Cardiac muscle cell (in vitro differentiated cells and primary cell): ENCODE data around the gene ZMYM2. TPM values are rescaled to one million over a fixed set of nuclear protein-coding genes. Genes with fewer than 3 reads are reported as not detected.

Experiments
- DNase-seq, 2 donors: peaks; one replicate each; pipeline versions ENCODE4 v3.0.0 to v3.0.0-alpha.2; 2010 to 2017; ENCODE audit warnings: low read depth in 1 of 2, low spot score in 1 of 2
- H3K27ac ChIP-seq: fragments of 200-600 bp; sonication (generic); 2 replicates; pipeline ENCODE4 v1.5.1; 2016
- H3K27me3 ChIP-seq: fragments of 200-600 bp; sonication (generic); 2 replicates; pipeline ENCODE4 v1.6.0; 2016; ENCODE audit warnings: control low read depth
- H3K36me3 ChIP-seq: fragments of 200-600 bp; sonication (generic); 2 replicates; pipeline ENCODE4 v1.5.1; 2016; ENCODE audit warnings: control low read depth
- H3K4me1 ChIP-seq: fragments of 200-600 bp; sonication (generic); 2 replicates; pipeline ENCODE4 v1.8.1; 2017; ENCODE audit warnings: low read depth, mild to moderate bottlenecking, mixed run types
- H3K4me3 ChIP-seq: fragments of 200-600 bp; sonication (generic); 2 replicates; pipeline ENCODE4 v1.5.1; 2016; ENCODE audit warnings: mild to moderate bottlenecking
- H3K9me3 ChIP-seq: fragments of 200-600 bp; sonication (generic); 2 replicates; pipeline ENCODE4 v1.5.1; 2017; ENCODE audit warnings: low read depth, mild to moderate bottlenecking, control low read depth
- CTCF ChIP-seq: IDR thresholded peaks from 2 replicates; pipeline ENCODE4 v1.5.1; 2012; ENCODE audit warnings: low read depth, mild to moderate bottlenecking, low read length
- polyA plus RNA-seq: library from polyadenylated mRNA; unstranded; fragments of >200 nt; fragmentation: Nextera tagmentation; extraction: Ambion mirVana; gene quantifications from 2 replicates; pipeline ENCODE4 v1.2.1, GENCODE V29; 2016
- total RNA-seq: library from RNA; depleted of rRNA; stranded (reverse); fragments of >200 nt; gene quantifications from 2 replicates; pipeline ENCODE4 v1.2.3, GENCODE V29; 2016

Gene ZMYM2
- total and polyA plus RNA-seq, 2 experiments from 2014 or later = 42.5 to 82.1 TPM

DNA sequence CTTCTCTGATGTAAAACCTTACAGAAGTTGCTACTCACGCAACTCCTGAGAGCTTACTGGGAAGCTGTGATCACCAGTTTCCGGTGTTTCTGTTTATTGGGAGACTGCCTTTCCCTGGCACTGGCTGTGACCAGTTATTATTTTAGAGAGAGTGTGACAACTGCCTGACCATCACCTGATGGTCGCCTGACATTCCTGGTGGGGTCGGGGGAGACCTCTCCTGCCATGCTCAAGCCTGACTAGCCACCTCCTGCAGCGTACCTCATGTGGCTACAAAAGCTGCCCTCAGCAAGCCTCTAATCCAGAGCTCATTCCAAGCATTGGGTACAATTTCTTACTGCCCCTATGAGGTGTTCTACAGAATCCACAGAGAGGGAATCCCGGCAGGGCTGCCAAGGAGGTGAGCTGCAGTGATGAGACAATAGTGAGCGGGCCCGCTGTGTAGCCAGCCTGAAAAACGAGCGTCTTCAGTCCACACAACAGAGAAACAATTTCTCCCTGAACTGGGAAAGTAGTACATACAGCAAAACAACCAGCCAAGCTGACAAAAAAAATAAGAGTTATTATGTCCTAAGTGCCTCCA, 173.6 kb downstream of the ZMYM2 start:
- Histone ChIP-seq H3K36me3 (no peaks in the 10 kb centered on the region), H3K27me3 (no peaks in the 10 kb centered on the region), H3K27ac (peak overlapping the region; percentile 49), H3K4me1 (peaks cover 28% of the 10 kb centered on the region), H3K9me3 (no peaks in the 10 kb centered on the region), H3K4me3 (no peak overlapping the region)
- TF ChIP-seq CTCF = no peak
- no peak for DNase-seq

GRCh38 chr13:20134732-20135131, 176.2 kb downstream of the ZMYM2 start:
- Histone ChIP-seq H3K27ac (no peak overlapping the region), H3K4me1 (peaks cover 32% of the 10 kb centered on the region), H3K36me3 (peaks cover 7% of the 10 kb centered on the region), H3K4me3 (no peak overlapping the region), H3K9me3 (no peaks in the 10 kb centered on the region), H3K27me3 (no peaks in the 10 kb centered on the region)
- DNase-seq = no peak
- TF ChIP-seq CTCF = no peak

DNA sequence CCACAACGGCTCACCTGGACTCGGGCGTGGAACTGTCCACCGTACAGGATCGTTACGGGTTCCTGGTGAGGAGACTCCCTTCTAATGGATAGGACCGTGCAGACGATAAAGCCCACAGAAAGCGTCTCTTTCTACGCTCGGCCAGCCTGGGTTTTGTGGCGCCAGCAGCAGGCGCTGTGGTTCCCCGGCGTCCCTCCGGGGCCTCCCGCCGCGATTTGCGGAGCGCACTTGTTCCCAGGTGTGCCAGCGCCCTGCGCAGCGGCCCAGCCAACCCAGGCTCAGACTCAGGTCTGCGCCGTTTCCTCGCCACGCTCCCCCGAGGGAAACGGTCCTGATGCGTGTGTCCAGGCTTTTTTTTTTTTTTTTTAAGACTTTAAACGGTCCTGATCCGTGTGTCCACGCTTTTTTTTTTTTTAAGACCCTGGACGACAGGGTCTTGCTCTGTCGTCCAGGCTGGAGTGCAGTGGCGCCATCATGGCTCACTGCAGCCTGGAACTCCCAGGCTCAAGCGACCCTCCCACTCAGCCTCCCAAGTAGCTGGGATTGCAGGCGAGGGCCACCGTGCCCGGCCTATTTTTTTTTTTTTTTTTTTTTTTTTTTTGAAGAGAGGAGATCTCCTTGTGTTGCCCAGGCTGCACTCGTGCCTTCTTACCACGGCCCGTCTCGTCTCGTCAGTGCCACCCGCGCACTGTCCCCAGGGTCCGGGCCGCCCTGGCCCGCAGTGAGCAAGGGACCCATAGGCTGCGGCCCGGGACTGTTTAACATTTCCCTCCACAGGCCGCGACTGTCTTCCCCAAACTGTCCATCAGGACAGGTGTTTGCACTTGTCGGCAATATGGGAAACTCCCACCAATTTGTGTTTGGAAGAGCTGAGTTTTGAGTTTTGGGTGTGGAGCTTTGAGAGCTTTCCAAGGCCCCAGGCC, 178.5 kb downstream of the ZMYM2 start:
- TF ChIP-seq CTCF = peak; percentile 51
- Histone ChIP-seq H3K4me3 (no peak overlapping the region), H3K27me3 (no peaks in the 10 kb centered on the region), H3K4me1 (peaks cover 43% of the 10 kb centered on the region), H3K27ac (peak overlapping the region; percentile 94), H3K36me3 (peaks cover 9% of the 10 kb centered on the region), H3K9me3 (no peaks in the 10 kb centered on the region)
- peak in 1 of 2 donors; percentile 25 for DNase-seq

DNA sequence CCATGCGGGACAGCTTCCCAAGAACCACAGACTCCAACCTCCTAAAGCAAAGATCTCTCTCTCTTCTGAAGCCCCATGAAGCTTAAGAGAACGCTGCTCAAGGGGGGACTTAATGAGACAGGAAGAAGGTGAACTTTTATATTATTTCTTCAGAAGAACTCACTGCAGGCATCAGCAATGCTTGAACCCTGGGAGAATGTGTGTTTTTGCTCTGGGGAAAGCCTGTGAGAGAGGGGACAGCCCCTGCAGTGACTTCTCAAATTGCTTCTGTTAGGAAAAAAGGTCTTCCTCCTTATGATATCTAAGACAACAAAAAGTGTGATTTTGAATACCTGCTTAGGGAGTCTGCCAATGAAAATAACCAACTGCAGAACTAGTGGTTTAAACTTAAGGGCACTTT, 179.3 kb downstream of the ZMYM2 start:
- TF ChIP-seq CTCF = no peak
- Histone ChIP-seq H3K9me3 (no peaks in the 10 kb centered on the region), H3K27ac (peak overlapping the region; percentile 94), H3K4me3 (no peak overlapping the region), H3K4me1 (peaks cover 52% of the 10 kb centered on the region), H3K27me3 (no peaks in the 10 kb centered on the region), H3K36me3 (peaks cover 18% of the 10 kb centered on the region)
- DNase-seq = no peak

- TF ChIP-seq CTCF = no peak
- no peaks in the 10 kb centered on the region for H3K27me3 ChIP-seq
- peak overlapping the region; percentile 94 for H3K27ac ChIP-seq
- H3K9me3 ChIP-seq = no peaks in the 10 kb centered on the region
- H3K36me3 ChIP-seq = peaks cover 18% of the 10 kb centered on the region
- H3K4me1 ChIP-seq = peaks cover 67% of the 10 kb centered on the region
- no peak overlapping the region for H3K4me3 ChIP-seq
- no peak for DNase-seq
Observed at GRCh38 chr13:20140487-20140886, 182.0 kb downstream of the ZMYM2 start.

Other genes with a start within 250 kb of the ZMYM2 start
- gene PSPC1, start 175.8 kb upstream of the ZMYM2 start, total RNA-seq = 72.5 and 78.4 TPM in 2 replicates
- 29.2 and 39.5 TPM in 2 replicates for gene PSPC1, start 175.8 kb upstream of the ZMYM2 start, polyA plus RNA-seq
- gene ZMYM5, start 95.1 kb upstream of the ZMYM2 start, total RNA-seq = 5.6 and 6.6 TPM in 2 replicates
- 14.7 and 15.5 TPM in 2 replicates for gene ZMYM5, start 95.1 kb upstream of the ZMYM2 start, polyA plus RNA-seq
- gene GJA3, start 202.3 kb downstream of the ZMYM2 start, total RNA-seq = 189 and 201 TPM in 2 replicates
- gene GJA3, start 202.3 kb downstream of the ZMYM2 start, polyA plus RNA-seq = 123 and 136 TPM in 2 replicates
- gene GJB2, start 234.2 kb downstream of the ZMYM2 start, total RNA-seq = 2.9 and 5.9 TPM in 2 replicates
- gene GJB2, start 234.2 kb downstream of the ZMYM2 start, polyA plus RNA-seq = 4.7 and 6.6 TPM in 2 replicates